H9 (cell line): ENCODE data around the gene IL15. TPM values are rescaled to one million over a fixed set of nuclear protein-coding genes. Genes with fewer than 3 reads are reported as not detected.

Source experiments
- DNase-seq: peaks from one replicate; pipeline ENCODE4 v3.0.0-alpha.2; 2017
- H2AFZ ChIP-seq: one replicate; pipeline ENCODE4 v1.6.1; 2013; ENCODE audit warnings: mild to moderate bottlenecking, low read length, control low read depth, moderate library complexity
- H2AK5ac ChIP-seq: 2 replicates; pipeline ENCODE4 v1.6.1; 2013; ENCODE audit warnings: low read length, control low read depth, mixed read lengths; ENCODE audit not compliant: insufficient read length
- H2BK120ac ChIP-seq: one replicate; pipeline ENCODE4 v1.6.1; 2013; ENCODE audit warnings: low read depth, mild to moderate bottlenecking, low read length, control low read depth, inconsistent platforms; ENCODE audit not compliant: poor library complexity, severe bottlenecking
- H2BK12ac ChIP-seq: 2 replicates; pipeline ENCODE4 v1.6.1; 2013; ENCODE audit warnings: low read length, control low read depth, mixed read lengths, low read depth; ENCODE audit not compliant: insufficient read length
- H2BK15ac ChIP-seq: 2 replicates; pipeline ENCODE4 v1.6.1; 2013; ENCODE audit warnings: low read depth, low read length, control low read depth
- H2BK20ac ChIP-seq: one replicate; pipeline ENCODE4 v1.6.1; 2013; ENCODE audit warnings: low read depth, mild to moderate bottlenecking, low read length, control low read depth, inconsistent platforms; ENCODE audit not compliant: poor library complexity, severe bottlenecking
- H2BK5ac ChIP-seq: 2 replicates; pipeline ENCODE4 v1.6.1; 2013; ENCODE audit warnings: low read length, control low read depth, mixed read lengths; ENCODE audit not compliant: insufficient read length
- H3K14ac ChIP-seq: 2 replicates; pipeline ENCODE4 v1.6.1; 2013; ENCODE audit warnings: low read length, control low read depth; ENCODE audit not compliant: insufficient read depth
- H3K18ac ChIP-seq: 2 replicates; pipeline ENCODE4 v1.6.1; 2013; ENCODE audit warnings: low read depth, mild to moderate bottlenecking, mixed read lengths, low read length, control low read depth; ENCODE audit not compliant: insufficient read length
- H3K23ac ChIP-seq: 2 replicates; pipeline ENCODE4 v1.6.1; 2013; ENCODE audit warnings: low read length, control low read depth, mixed read lengths, low read depth; ENCODE audit not compliant: insufficient read length
- H3K23me2 ChIP-seq: 2 replicates; pipeline ENCODE4 v1.6.1; 2013; ENCODE audit warnings: low read depth, mild to moderate bottlenecking, mixed read lengths, low read length, control low read depth; ENCODE audit not compliant: insufficient read length, poor library complexity, severe bottlenecking
- H3K27ac ChIP-seq: 2 replicates; pipeline ENCODE4 v1.5.1; 2013; ENCODE audit warnings: low read length, control low read depth, mixed read lengths, low read depth; ENCODE audit not compliant: insufficient read length
- H3K27me3 ChIP-seq: 2 replicates; pipeline ENCODE4 v1.6.1; 2013; ENCODE audit warnings: low read length, control low read depth, inconsistent platforms; ENCODE audit not compliant: insufficient read depth
- H3K4ac ChIP-seq: 2 replicates; pipeline ENCODE4 v1.6.1; 2013; ENCODE audit warnings: low read depth, mild to moderate bottlenecking, control low read depth, inconsistent platforms, low read length, moderate library complexity
- H3K4me1 ChIP-seq: 2 replicates; pipeline ENCODE4 v1.6.1; 2013; ENCODE audit warnings: low read length, control low read depth, inconsistent platforms; ENCODE audit not compliant: insufficient read depth
- H3K4me2 ChIP-seq: 2 replicates; pipeline ENCODE4 v1.6.1; 2013; ENCODE audit warnings: low read length, control low read depth, mixed read lengths; ENCODE audit not compliant: insufficient read length, insufficient read depth
- H3K56ac ChIP-seq: 2 replicates; pipeline ENCODE4 v1.6.1; 2013; ENCODE audit warnings: low read depth, mild to moderate bottlenecking, mixed read lengths, low read length, control low read depth; ENCODE audit not compliant: insufficient read length
- H3K79me1 ChIP-seq: 2 replicates; pipeline ENCODE4 v1.6.1; 2013; ENCODE audit warnings: low read depth, mild to moderate bottlenecking, moderate library complexity, low read length, control low read depth, inconsistent platforms; ENCODE audit not compliant: insufficient read depth, poor library complexity, severe bottlenecking
- H3K79me2 ChIP-seq: 2 replicates; pipeline ENCODE4 v1.6.1; 2013; ENCODE audit warnings: low read length, control low read depth, inconsistent platforms; ENCODE audit not compliant: insufficient read depth
- H3K9ac ChIP-seq: 2 replicates; pipeline ENCODE4 v1.6.1; 2013; ENCODE audit warnings: low read length, control low read depth, mixed read lengths; ENCODE audit not compliant: insufficient read length; ENCODE audit errors: extremely low read depth
- H3K9me3 ChIP-seq: one replicate; pipeline ENCODE4 v1.6.1; 2013; ENCODE audit warnings: low read depth, low read length, inconsistent platforms; ENCODE audit not compliant: control insufficient read depth
- H3T11ph ChIP-seq: one replicate; pipeline ENCODE4 v1.6.1; 2013; ENCODE audit warnings: mild to moderate bottlenecking, low read length, control low read depth, inconsistent platforms
- H4K20me1 ChIP-seq: one replicate; pipeline ENCODE4 v1.6.1; 2013; ENCODE audit not compliant: control insufficient read depth, insufficient read length, insufficient read depth
- H4K5ac ChIP-seq: 2 replicates; pipeline ENCODE4 v1.6.1; 2013; ENCODE audit warnings: low read depth, mild to moderate bottlenecking, mixed read lengths, low read length, control low read depth; ENCODE audit not compliant: insufficient read length
- H4K8ac ChIP-seq: replicated peaks from 2 replicates; pipeline ENCODE4 v1.6.1; 2013; ENCODE audit warnings: low read length, control low read depth, mixed read lengths, low read depth; ENCODE audit not compliant: insufficient read length
- H4K91ac ChIP-seq: 2 replicates; pipeline ENCODE4 v1.6.1; 2013; ENCODE audit warnings: low read depth, mild to moderate bottlenecking, moderate library complexity, mixed read lengths, low read length, control low read depth; ENCODE audit not compliant: insufficient read length
- H3K27ac Mint-ChIP-seq, 3 experiments: 2 replicates in 2 of 3; 3 replicates in 1 of 3; pipeline ENCODE4 v1.8.0; 2020 to 2021; ENCODE audit warnings: mixed read lengths in 3 of 3, mild to moderate bottlenecking in 1 of 3, moderate library complexity in 1 of 3
- H3K27me3 Mint-ChIP-seq: 2 replicates; pipeline ENCODE4 v1.8.0; 2021; ENCODE audit warnings: low read depth, mild to moderate bottlenecking, moderate library complexity, mixed read lengths
- H3K36me3 Mint-ChIP-seq, 3 experiments: 2 replicates in 2 of 3; 3 replicates in 1 of 3; pipeline ENCODE4 v1.8.0; 2020 to 2021; ENCODE audit warnings: low read depth in 3 of 3, mixed read lengths in 3 of 3; ENCODE audit not compliant: insufficient read depth in 1 of 3
- H3K4me1 Mint-ChIP-seq, 2 experiments: 2 replicates each; pipeline ENCODE4 v1.8.0; 2020; ENCODE audit warnings: mixed read lengths in 2 of 2
- H3K4me3 Mint-ChIP-seq, 2 experiments: 2 replicates in 1 of 2; 3 replicates in 1 of 2; pipeline ENCODE4 v1.8.0; 2020 to 2021; ENCODE audit warnings: mild to moderate bottlenecking in 2 of 2, mixed read lengths in 2 of 2, moderate library complexity in 1 of 2
- H3K9me3 Mint-ChIP-seq, 2 experiments: 2 replicates in 1 of 2; 3 replicates in 1 of 2; pipeline ENCODE4 v1.8.0; 2020; ENCODE audit warnings: mild to moderate bottlenecking in 2 of 2, mixed read lengths in 2 of 2, moderate library complexity in 1 of 2
- CTCF ChIP-seq: fragments of 200-600 bp; sonication (generic); conservative IDR thresholded peaks from 3 replicates; pipeline ENCODE4 v1.8.0; 2021; ENCODE audit warnings: antibody characterized with exemption, mild to moderate bottlenecking
- WGBS: extraction: QIAGEN DNeasy Blood & Tissue Kit; methylation state at CpG from one replicate; pipeline ENCODE4 v1.1.7; 2013; ENCODE audit warnings: missing lambda C conversion rate, low lambda C conversion rate, mixed read lengths; ENCODE audit not compliant: insufficient read length; ENCODE audit errors: extremely low coverage; 5-methylcytosine and 5-hydroxymethylcytosine counted together
- total RNA-seq: library from RNA; stranded (reverse); gene quantifications from 2 replicates; pipeline ENCODE4 v1.2.1, GENCODE V29; 2021

IL15 gene
- total RNA-seq, 1 experiment from 2014 or later, result 0.61 TPM

- Mint-ChIP-seq H3K36me3 (no peaks in the 10 kb centered on the region), H3K9me3 (no peaks in the 10 kb centered on the region), H3K4me3 (no peak overlapping the region), H3K27me3 (no peaks in the 10 kb centered on the region), H3K27ac (peak overlapping the region in 1 of 3 experiments; percentile 4; a peak in 1 of 7 replicates), H3K4me1 (no peaks in the 10 kb centered on the region)
- Histone ChIP-seq H3K9me3 (no peaks in the 10 kb centered on the region), H4K5ac (no peak overlapping the region), H3K18ac (no peak overlapping the region), H3K4ac (no peak overlapping the region), H3K23me2 (no peaks in the 10 kb centered on the region), H4K8ac (no peak overlapping the region), H3K4me1 (no peaks in the 10 kb centered on the region), H2BK5ac (no peak overlapping the region), H3K27ac (no peak overlapping the region), H2BK15ac (no peak overlapping the region), H3K23ac (no peak overlapping the region), H3T11ph (no peak overlapping the region), H3K4me2 (no peak overlapping the region), H4K91ac (no peak overlapping the region), H3K79me2 (no peaks in the 10 kb centered on the region), H3K79me1 (no peaks in the 10 kb centered on the region), H3K9ac (no peak overlapping the region), H3K27me3 (no peaks in the 10 kb centered on the region), H2BK20ac (no peak overlapping the region), H2BK120ac (no peak overlapping the region), H2BK12ac (no peak overlapping the region), H2AK5ac (no peak overlapping the region), H2AFZ (no peak overlapping the region), H3K14ac (no peak overlapping the region), H4K20me1 (no peaks in the 10 kb centered on the region), H3K56ac (no peak overlapping the region)
- no peak for DNase-seq
- no CpG with 5 or more reads among the region's 1 CpG for WGBS
- no peak for TF ChIP-seq CTCF
Observed at GRCh38 chr4:141660880-141661279, 24.5 kb downstream of the IL15 start.
